Fibroblast of lung (primary cell): ENCODE results near the gene CHD2. TPM values are rescaled to one million over a fixed set of nuclear protein-coding genes. Genes with fewer than 3 reads are reported as not detected.

Experiments used
- DNase-seq, 2 donors: peaks; one replicate each; pipeline versions ENCODE4 v3.0.0 to v3.0.0-alpha.2; 2010; ENCODE audit warnings: low read depth in 2 of 2
- H2AFZ ChIP-seq: 2 replicates; pipeline ENCODE4 v1.5.1; 2012; ENCODE audit warnings: low read length, control low read depth, inconsistent platforms
- H3K27ac ChIP-seq: 2 replicates; pipeline ENCODE4 v1.5.1; 2011; ENCODE audit warnings: low read length, control low read depth; ENCODE audit not compliant: insufficient read depth
- H3K27me3 ChIP-seq: 2 replicates; pipeline ENCODE4 v1.5.1; 2011; ENCODE audit warnings: mild to moderate bottlenecking, low read length; ENCODE audit not compliant: control insufficient read depth, insufficient read depth
- H3K36me3 ChIP-seq: 2 replicates; pipeline ENCODE4 v1.5.1; 2011; ENCODE audit warnings: low read length; ENCODE audit not compliant: control insufficient read depth, insufficient read depth
- H3K4me1 ChIP-seq: 2 replicates; pipeline ENCODE4 v1.5.1; 2011; ENCODE audit warnings: low read length; ENCODE audit not compliant: control insufficient read depth, insufficient read depth; ENCODE audit errors: extremely low read depth
- H3K4me2 ChIP-seq: 2 replicates; pipeline ENCODE4 v1.5.1; 2011; ENCODE audit warnings: low read length, control low read depth; ENCODE audit not compliant: insufficient read depth; ENCODE audit errors: extremely low read depth
- H3K4me3 ChIP-seq, 4 experiments: fragments of 200-600 bp in 1 of 4; sonication (generic) in 1 of 4; replicated peaks in 1 of 4; 2 replicates each; pipeline ENCODE4 v1.5.1; 2011 to 2016; ENCODE audit warnings: low read length in 4 of 4, low read depth in 3 of 4, mild to moderate bottlenecking in 3 of 4, control low read depth in 2 of 4, inconsistent platforms in 1 of 4, mixed read lengths in 1 of 4; ENCODE audit not compliant: insufficient read depth in 1 of 4; ENCODE audit errors: control extremely low read depth in 1 of 4
- H3K79me2 ChIP-seq: 2 replicates; pipeline ENCODE4 v1.5.1; 2012; ENCODE audit warnings: mild to moderate bottlenecking, low read length, inconsistent platforms; ENCODE audit not compliant: control insufficient read depth, insufficient read depth
- H3K9ac ChIP-seq: 2 replicates; pipeline ENCODE4 v1.5.1; 2011; ENCODE audit warnings: mild to moderate bottlenecking, low read length, control low read depth; ENCODE audit not compliant: insufficient read depth
- H3K9me3 ChIP-seq: 2 replicates; pipeline ENCODE4 v1.5.1; 2012; ENCODE audit warnings: low read depth, low read length; ENCODE audit not compliant: control insufficient read depth, insufficient read depth
- H4K20me1 ChIP-seq: 2 replicates; pipeline ENCODE4 v1.5.1; 2011; ENCODE audit warnings: low read length; ENCODE audit not compliant: control insufficient read depth, insufficient read depth; ENCODE audit errors: extremely low read depth
- EZH2 ChIP-seq: IDR thresholded peaks from 2 replicates; pipeline ENCODE4 v1.5.1; 2012; ENCODE audit warnings: low read length, control low read depth, mild to moderate bottlenecking; ENCODE audit errors: missing control alignments
- polyA plus RNA-seq, 2 donors: library from polyadenylated mRNA; depleted of rRNA in 1 of 2; stranded (reverse) in 1 of 2; unstranded in 1 of 2; fragments of >200 nt; gene quantifications; 2 replicates each; pipeline ENCODE4 v1.2.1, GENCODE V29; 2011 to 2012; ENCODE audit warnings: missing spikeins in 1 of 2
- total RNA-seq: library from RNA; depleted of rRNA; stranded (reverse); fragments of >200 nt; gene quantifications from 2 replicates; pipeline ENCODE4 v1.2.1, GENCODE V29; 2014
- TF ChIP-seq, protein P1 (sequence below), 2 donors: IDR thresholded peaks in 1 of 2; conservative IDR thresholded peaks in 1 of 2; 1 replicate in 1 of 2; 2 replicates in 1 of 2; pipeline ENCODE4 v1.5.1; 2011 to 2012; ENCODE audit warnings: low read length in 2 of 2, control low read depth in 1 of 2, inconsistent platforms in 1 of 2, low read depth in 1 of 2, mild to moderate bottlenecking in 1 of 2

CHD2 gene
- total and polyA plus RNA-seq, 2 donors (not counting 1 experiment from before 2014, with no cell fraction given), result 36.5 to 92.5 TPM

DNA sequence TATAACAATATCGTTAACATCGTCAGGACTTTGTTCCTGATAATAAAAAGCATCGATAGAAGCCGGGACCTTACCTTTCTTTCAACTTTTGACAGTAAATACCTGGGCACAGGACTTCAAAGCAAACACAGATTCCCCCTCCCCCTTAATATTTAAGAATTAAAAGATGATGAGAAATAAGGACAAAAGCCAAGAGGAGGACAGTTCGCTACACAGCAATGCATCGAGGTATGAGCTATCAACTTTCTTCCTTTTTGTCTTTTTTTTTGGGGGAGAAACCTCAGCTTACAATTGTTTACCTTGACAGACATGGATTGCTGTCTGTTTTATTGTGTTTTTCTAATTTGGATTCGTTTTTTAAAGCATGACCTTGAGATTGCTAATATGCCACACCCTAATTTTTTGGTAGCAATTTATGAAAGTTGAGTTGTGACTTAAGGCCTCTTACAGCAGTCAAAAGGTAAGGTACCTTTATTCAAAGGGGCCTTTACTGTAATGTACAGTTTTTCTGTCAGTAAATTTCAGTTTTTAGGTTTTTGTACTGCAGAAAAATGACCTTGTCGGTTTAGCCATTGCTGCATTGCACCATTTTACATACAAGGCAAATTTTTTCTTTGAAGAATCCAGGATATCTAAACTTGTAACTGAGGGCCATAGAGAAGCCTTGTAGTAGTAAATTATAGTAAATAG is 1.1 kb downstream of the CHD2 start:
- Histone ChIP-seq H3K9ac (peak overlapping the region; percentile 89), H3K4me1 (peaks cover 5% of the 10 kb centered on the region), H3K4me2 (peak overlapping the region; percentile 90), H4K20me1 (no peaks in the 10 kb centered on the region), H3K9me3 (no peaks in the 10 kb centered on the region), H3K36me3 (peaks cover 1% of the 10 kb centered on the region), H3K79me2 (peaks cover 95% of the 10 kb centered on the region), H3K27me3 (no peaks in the 10 kb centered on the region), H3K4me3 (peak overlapping the region; percentile 67 to 97 (median 77)), H2AFZ (no peak overlapping the region), H3K27ac (peak overlapping the region; percentile 99)
- TF ChIP-seq, protein P1, sequence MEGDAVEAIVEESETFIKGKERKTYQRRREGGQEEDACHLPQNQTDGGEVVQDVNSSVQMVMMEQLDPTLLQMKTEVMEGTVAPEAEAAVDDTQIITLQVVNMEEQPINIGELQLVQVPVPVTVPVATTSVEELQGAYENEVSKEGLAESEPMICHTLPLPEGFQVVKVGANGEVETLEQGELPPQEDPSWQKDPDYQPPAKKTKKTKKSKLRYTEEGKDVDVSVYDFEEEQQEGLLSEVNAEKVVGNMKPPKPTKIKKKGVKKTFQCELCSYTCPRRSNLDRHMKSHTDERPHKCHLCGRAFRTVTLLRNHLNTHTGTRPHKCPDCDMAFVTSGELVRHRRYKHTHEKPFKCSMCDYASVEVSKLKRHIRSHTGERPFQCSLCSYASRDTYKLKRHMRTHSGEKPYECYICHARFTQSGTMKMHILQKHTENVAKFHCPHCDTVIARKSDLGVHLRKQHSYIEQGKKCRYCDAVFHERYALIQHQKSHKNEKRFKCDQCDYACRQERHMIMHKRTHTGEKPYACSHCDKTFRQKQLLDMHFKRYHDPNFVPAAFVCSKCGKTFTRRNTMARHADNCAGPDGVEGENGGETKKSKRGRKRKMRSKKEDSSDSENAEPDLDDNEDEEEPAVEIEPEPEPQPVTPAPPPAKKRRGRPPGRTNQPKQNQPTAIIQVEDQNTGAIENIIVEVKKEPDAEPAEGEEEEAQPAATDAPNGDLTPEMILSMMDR (conservative IDR thresholded peaks at IDR 0.05 in 1 of 2, IDR thresholded peaks at IDR 0.05 in 1 of 2; ENCODE audit: low read depth in 1 of 2, low read length in 2 of 2), result no peak
- TF ChIP-seq EZH2, result no peak
- DNase-seq, result peak in 1 of 2 donors; percentile 49

DNA sequence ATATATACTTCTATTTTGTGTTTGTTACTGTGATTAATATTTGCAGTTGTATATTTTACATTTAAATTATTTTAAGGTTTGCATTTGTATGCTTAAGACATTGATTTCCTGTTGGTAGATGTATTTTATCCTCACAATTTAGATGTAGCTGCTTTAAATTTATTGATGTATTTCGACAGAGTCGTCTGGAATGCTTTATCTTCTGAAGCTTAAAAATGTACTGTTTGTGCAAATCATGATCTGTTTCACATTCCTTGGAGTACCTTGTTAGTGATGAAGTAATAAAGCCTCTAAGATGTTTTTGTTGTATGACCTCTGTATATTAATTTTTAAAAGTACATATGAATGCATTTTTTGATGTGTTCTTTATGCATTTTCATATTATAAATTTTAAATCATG is 1.9 kb downstream of the CHD2 start:
- H3K4me1 ChIP-seq, result peaks cover 9% of the 10 kb centered on the region
- peak overlapping the region; percentile 90 for H3K4me2 ChIP-seq
- no peak for TF ChIP-seq EZH2
- TF ChIP-seq, protein P1 (conservative IDR thresholded peaks at IDR 0.05 in 1 of 2, IDR thresholded peaks at IDR 0.05 in 1 of 2; ENCODE audit: low read depth in 1 of 2, low read length in 2 of 2), result no peak
- H3K36me3 ChIP-seq, result peaks cover 1% of the 10 kb centered on the region
- DNase-seq, result peak in 1 of 2 donors; percentile 31
- no peaks in the 10 kb centered on the region for H4K20me1 ChIP-seq
- H3K9me3 ChIP-seq, result no peaks in the 10 kb centered on the region
- peak overlapping the region; percentile 99 for H3K27ac ChIP-seq
- peak overlapping the region; percentile 89 for H3K9ac ChIP-seq
- peak overlapping the region; percentile 67 to 97 (median 77) for H3K4me3 ChIP-seq
- H3K79me2 ChIP-seq, result peaks cover 95% of the 10 kb centered on the region
- no peaks in the 10 kb centered on the region for H3K27me3 ChIP-seq
- no peak overlapping the region for H2AFZ ChIP-seq

DNA sequence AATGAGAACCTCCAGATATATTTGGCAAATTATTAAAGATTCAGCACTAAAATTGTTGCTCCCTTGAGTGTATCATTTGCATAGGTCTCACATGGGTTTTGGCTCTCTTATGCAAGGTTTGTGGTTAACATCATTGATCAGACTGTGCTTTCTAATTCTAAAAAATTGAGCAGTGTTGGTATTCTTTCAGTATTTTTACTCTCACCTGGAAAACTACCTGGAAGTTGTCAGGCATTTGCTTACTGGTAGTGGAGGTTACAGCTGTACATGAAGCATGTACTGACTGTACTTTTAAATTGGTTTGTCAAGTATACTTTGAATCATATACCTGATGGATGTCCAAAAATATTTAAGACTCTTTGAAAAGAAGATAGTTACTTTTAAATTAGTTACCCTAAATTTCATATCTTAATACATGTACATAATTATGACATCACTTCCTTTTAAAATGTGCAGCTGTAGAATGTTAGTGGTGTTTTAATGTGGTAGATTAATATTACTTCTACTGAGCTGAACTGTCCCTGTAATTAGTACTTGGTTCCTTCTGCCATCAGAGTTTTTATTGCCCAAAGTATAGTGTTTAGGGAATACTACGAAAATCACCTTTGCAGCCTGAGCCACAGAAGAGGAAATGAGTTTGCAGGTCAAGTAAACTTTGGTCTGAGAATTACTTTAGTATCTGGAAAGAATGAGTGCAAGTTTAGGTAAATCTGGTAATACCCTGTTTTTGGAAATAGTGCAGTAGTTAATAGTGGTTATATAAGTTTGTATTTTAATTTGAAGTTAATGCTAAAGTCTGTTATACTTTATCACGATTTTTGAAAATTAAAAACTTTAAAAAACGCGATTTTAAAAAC is 2.8 kb downstream of the CHD2 start:
- peak overlapping the region; percentile 99 for H3K27ac ChIP-seq
- H3K4me3 ChIP-seq, result peak overlapping the region; percentile 67 to 97 (median 77)
- no peaks in the 10 kb centered on the region for H4K20me1 ChIP-seq
- no peaks in the 10 kb centered on the region for H3K27me3 ChIP-seq
- TF ChIP-seq EZH2, result no peak
- TF ChIP-seq, protein P1 (conservative IDR thresholded peaks at IDR 0.05 in 1 of 2, IDR thresholded peaks at IDR 0.05 in 1 of 2; ENCODE audit: low read depth in 1 of 2, low read length in 2 of 2), result no peak
- peak overlapping the region; percentile 90 for H3K4me2 ChIP-seq
- no peaks in the 10 kb centered on the region for H3K9me3 ChIP-seq
- peaks cover 1% of the 10 kb centered on the region for H3K36me3 ChIP-seq
- peaks cover 13% of the 10 kb centered on the region for H3K4me1 ChIP-seq
- peak overlapping the region; percentile 89 for H3K9ac ChIP-seq
- H2AFZ ChIP-seq, result no peak overlapping the region
- DNase-seq, result peak in 1 of 2 donors; percentile 40
- H3K79me2 ChIP-seq, result peaks cover 94% of the 10 kb centered on the region
